ENCODE measurements around the gene ZNF217. TPM values are rescaled to one million over a fixed set of nuclear protein-coding genes. Genes with fewer than 3 reads are reported as not detected.

ZNF217 gene
- total and polyA plus RNA-seq, 10 of the 15 experiments (the other 5 are each of a cell fraction or from before 2014, with no cell fraction given) = 8.5 to 76.6 (median 40.6) TPM

GRCh38 chr20:53643031-53643832, 49.6 kb upstream of the ZNF217 start (continued):
- no peak for TF ChIP-seq ZNF207 (IDR thresholded peaks at IDR 0.05; ENCODE audit: borderline replicate concordance)
- TF ChIP-seq MTA2 (IDR thresholded peaks at IDR 0.05; ENCODE audit: low read depth) = peak; percentile 44; the same call in 1 of the 2 replicates
- TF ChIP-seq CREM (IDR thresholded peaks at IDR 0.05; ENCODE audit: low read depth) = peak; percentile 87
- no peak for TF ChIP-seq SIX5 (IDR thresholded peaks at IDR 0.05; ENCODE audit: low read depth, low read length, severe bottlenecking)
- no peak for TF ChIP-seq KDM1A (IDR thresholded peaks at IDR 0.05; ENCODE audit: borderline replicate concordance)
- no peak for TF ChIP-seq ELK1 (IDR thresholded peaks at IDR 0.05; ENCODE audit: low read depth, low read length)
- TF ChIP-seq NFYA (IDR thresholded peaks at IDR 0.05; ENCODE audit: borderline replicate concordance, low read depth, low read length) = no peak
- TF ChIP-seq HCFC1 (IDR thresholded peaks at IDR 0.05; ENCODE audit: low read length) = no peak
- no peak for TF ChIP-seq PAX8 (IDR thresholded peaks at IDR 0.05)
- no peak for TF ChIP-seq RELA (IDR thresholded peaks at IDR 0.05; ENCODE audit: borderline replicate concordance, partially characterized antibody)
- TF ChIP-seq MYC (IDR thresholded peaks at IDR 0.05; ENCODE audit: insufficient read depth, insufficient read length, insufficient replicate concordance, low read length, severe bottlenecking) = no peak
- no peak for TF ChIP-seq NKRF (conservative IDR thresholded peaks at IDR 0.05)
- TF ChIP-seq PKNOX1 (IDR thresholded peaks at IDR 0.05) = peak; percentile 33; the same call in 1 of the 2 replicates
- TF ChIP-seq MEF2B (IDR thresholded peaks at IDR 0.05; ENCODE audit: partially characterized antibody, poor library complexity, severe bottlenecking) = peak; percentile 35
- peak; percentile 65 for TF ChIP-seq TCF12 (IDR thresholded peaks at IDR 0.05; ENCODE audit: low read depth, low read length)
- TF ChIP-seq JUND (IDR thresholded peaks at IDR 0.05; ENCODE audit: low read depth, low read length) = 0 out of 2 replicates have a peak, but pooled peaks have one; percentile 18
- no peak for TF ChIP-seq ZZZ3 (IDR thresholded peaks at IDR 0.05; ENCODE audit: control insufficient read depth, insufficient read length, low read depth)
- TF ChIP-seq JUNB (IDR thresholded peaks at IDR 0.05) = peak; percentile 76
- TF ChIP-seq ZBTB33 (IDR thresholded peaks at IDR 0.05) = no peak
- TF ChIP-seq FOXK2 (IDR thresholded peaks at IDR 0.05) = peak; percentile 14; the same call in 1 of the 2 replicates
- peak; percentile 82 for TF ChIP-seq ATF7 (IDR thresholded peaks at IDR 0.05; ENCODE audit: low read depth)
- TF ChIP-seq EP300 (IDR thresholded peaks at IDR 0.05; ENCODE audit: borderline replicate concordance in 1 of 2, control insufficient read depth in 1 of 2, low read depth in 2 of 2, low read length in 2 of 2) = peak; percentile 18 to 87; a peak in 3 of 4 replicates
- no peak for TF ChIP-seq NRF1 (conservative IDR thresholded peaks at IDR 0.05; ENCODE audit: low read depth, low read length)
- TF ChIP-seq TARDBP (IDR thresholded peaks at IDR 0.05; ENCODE audit: borderline replicate concordance) = no peak
- no peak for TF ChIP-seq CHD4 (IDR thresholded peaks at IDR 0.05)

Measured in GM12878 (cell line).